Endodermal cell (in vitro differentiated cells): Measurements from ENCODE around the gene PDE4D. TPM values are rescaled to one million over a fixed set of nuclear protein-coding genes. Genes with fewer than 3 reads are reported as not detected.

Source experiments
- DNase-seq: peaks from one replicate; pipeline ENCODE4 v3.0.0-alpha.2; 2017
- H3K27ac ChIP-seq: 2 replicates; pipeline ENCODE4 v1.5.1; 2013; ENCODE audit warnings: mild to moderate bottlenecking, low read depth, low read length, moderate library complexity
- H3K27me3 ChIP-seq: 2 replicates; pipeline ENCODE4 v1.6.1; 2013; ENCODE audit warnings: mild to moderate bottlenecking, low read length, moderate library complexity; ENCODE audit not compliant: insufficient read depth, control insufficient read depth, poor library complexity, severe bottlenecking
- H3K36me3 ChIP-seq: 2 replicates; pipeline ENCODE4 v1.7.0; 2013; ENCODE audit warnings: mild to moderate bottlenecking, low read length, moderate library complexity; ENCODE audit not compliant: control insufficient read depth, insufficient read depth
- H3K4me1 ChIP-seq: one replicate; pipeline ENCODE4 v1.7.0; 2013; ENCODE audit warnings: low read length; ENCODE audit not compliant: control insufficient read depth, insufficient read depth
- H3K4me3 ChIP-seq: 2 replicates; pipeline ENCODE4 v1.5.1; 2013; ENCODE audit warnings: mild to moderate bottlenecking, low read length, moderate library complexity
- H3K9ac ChIP-seq: 2 replicates; pipeline ENCODE4 v1.6.1; 2013; ENCODE audit warnings: mild to moderate bottlenecking, low read length, moderate library complexity; ENCODE audit not compliant: poor library complexity, severe bottlenecking; ENCODE audit errors: extremely low read depth
- H3K9me3 ChIP-seq: 2 replicates; pipeline ENCODE4 v1.6.1; 2013; ENCODE audit warnings: mild to moderate bottlenecking, low read length, moderate library complexity; ENCODE audit not compliant: control insufficient read depth
- H3K27ac Mint-ChIP-seq: 2 replicates; pipeline ENCODE4 v1.8.0; 2020; ENCODE audit warnings: mixed read lengths
- H3K27me3 Mint-ChIP-seq: 2 replicates; pipeline ENCODE4 v1.8.0; 2021; ENCODE audit warnings: mild to moderate bottlenecking, mixed read lengths; ENCODE audit not compliant: insufficient read depth
- H3K36me3 Mint-ChIP-seq: 2 replicates; pipeline ENCODE4 v1.8.0; 2020; ENCODE audit warnings: low read depth, mixed read lengths
- H3K4me1 Mint-ChIP-seq: 2 replicates; pipeline ENCODE4 v1.8.0; 2020; ENCODE audit warnings: mixed read lengths
- H3K4me3 Mint-ChIP-seq: 2 replicates; pipeline ENCODE4 v1.8.0; 2020; ENCODE audit warnings: mild to moderate bottlenecking, moderate library complexity, mixed read lengths
- H3K9me3 Mint-ChIP-seq: 2 replicates; pipeline ENCODE4 v1.8.0; 2020; ENCODE audit warnings: mild to moderate bottlenecking, mixed read lengths
- CTCF ChIP-seq: fragments of 200-600 bp; sonication (generic); conservative IDR thresholded peaks from 2 replicates; pipeline ENCODE4 v1.5.0; 2021; ENCODE audit warnings: antibody characterized with exemption, mild to moderate bottlenecking
- WGBS, 2 experiments: methylation state at CpG; one replicate each; pipeline versions ENCODE4 v1.1.5 to v1.1.7; 2013; ENCODE audit warnings: missing lambda C conversion rate in 2 of 2, mixed read lengths in 1 of 2; ENCODE audit not compliant: insufficient coverage in 1 of 2, insufficient read length in 1 of 2; 5-methylcytosine and 5-hydroxymethylcytosine counted together
- total RNA-seq, 2 donors: library from RNA; stranded (reverse); fragmentation: NEBNext Ultra II Directional in 1 of 2; extraction: Animal tissue kit (Norgen Biotek cat#: 25700) in 1 of 2; gene quantifications; 2 replicates in 1 of 2; 3 replicates in 1 of 2; pipeline ENCODE4 v1.2.1, GENCODE V29; 2021

PDE4D gene
- total RNA-seq, 2 donors from 2014 or later: 9.2 to 11.4 TPM

- Histone ChIP-seq H3K36me3 (no peaks in the 10 kb centered on the region), H3K9me3 (no peaks in the 10 kb centered on the region), H3K27me3 (no peaks in the 10 kb centered on the region), H3K4me1 (no peaks in the 10 kb centered on the region), H3K4me3 (no peak overlapping the region), H3K9ac (no peak overlapping the region), H3K27ac (no peak overlapping the region)
- Mint-ChIP-seq H3K36me3 (no peaks in the 10 kb centered on the region), H3K9me3 (no peaks in the 10 kb centered on the region), H3K27ac (no peak overlapping the region), H3K4me3 (no peak overlapping the region), H3K4me1 (no peaks in the 10 kb centered on the region), H3K27me3 (no peaks in the 10 kb centered on the region)
- 100% methylated on average over 1 of the region's 1 CpG; no CpG with 5 or more reads in 1 of the 2 experiments for WGBS, 2 experiments
- DNase-seq: no peak
- no peak for TF ChIP-seq CTCF
These were observed 680.9 kb downstream of the PDE4D start for GRCh38 chr5:59212596-59212995.

DNA sequence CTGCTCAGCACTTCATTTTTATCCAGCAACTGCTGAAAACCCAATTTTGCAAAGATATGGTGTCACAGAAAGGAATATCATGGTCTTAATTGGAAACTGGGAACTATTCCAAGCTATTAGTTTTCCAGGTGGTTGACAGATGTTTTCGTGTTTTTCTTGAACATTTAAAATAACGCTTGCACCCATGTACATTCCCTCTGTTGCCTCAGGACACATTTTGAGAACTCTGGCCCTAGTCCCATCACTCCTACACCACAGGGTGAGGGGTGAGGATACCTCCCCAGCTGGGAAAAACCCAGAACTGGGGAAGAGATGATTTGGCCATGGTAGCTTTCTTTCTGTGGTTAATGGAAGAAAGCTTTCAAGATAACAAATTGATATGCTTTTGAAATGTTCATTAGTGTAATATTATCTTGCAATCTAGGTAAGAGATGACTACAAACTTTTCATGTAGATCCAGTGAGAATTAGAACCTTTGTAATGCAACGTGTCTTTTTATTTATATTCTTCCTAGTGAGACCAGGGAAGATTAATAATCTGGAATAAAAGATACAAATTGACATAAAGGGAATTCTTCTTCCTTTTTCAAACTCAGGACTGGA lies 683.7 kb downstream of the PDE4D start:
- H3K27ac Mint-ChIP-seq: no peak overlapping the region
- no peaks in the 10 kb centered on the region for H3K9me3 Mint-ChIP-seq

GRCh38 chr5:59208474-59208873 lies 685.1 kb downstream of the PDE4D start:
- H3K27ac ChIP-seq: no peak overlapping the region
- H3K27me3 Mint-ChIP-seq: no peaks in the 10 kb centered on the region
- no peaks in the 10 kb centered on the region for H3K9me3 Mint-ChIP-seq

More for the DNA sequence above, 683.7 kb downstream of the PDE4D start:
- TF ChIP-seq CTCF: no peak
- DNase-seq: no peak
- WGBS, 2 experiments: 93 to 100% methylated on average over 1 to 3 of the region's 3 CpGs
- no peak overlapping the region for H3K9ac ChIP-seq
- no peaks in the 10 kb centered on the region for H3K36me3 ChIP-seq
- no peaks in the 10 kb centered on the region for H3K4me1 ChIP-seq
- no peaks in the 10 kb centered on the region for H3K9me3 ChIP-seq
- H3K4me3 Mint-ChIP-seq: no peak overlapping the region
- H3K27ac ChIP-seq: no peak overlapping the region
- no peaks in the 10 kb centered on the region for H3K36me3 Mint-ChIP-seq
- no peaks in the 10 kb centered on the region for H3K4me1 Mint-ChIP-seq
- no peaks in the 10 kb centered on the region for H3K27me3 ChIP-seq
- no peaks in the 10 kb centered on the region for H3K27me3 Mint-ChIP-seq
- no peak overlapping the region for H3K4me3 ChIP-seq

More at GRCh38 chr5:59208474-59208873, 685.1 kb downstream of the PDE4D start:
- Histone ChIP-seq H3K9me3 (no peaks in the 10 kb centered on the region), H3K4me3 (no peak overlapping the region), H3K9ac (no peak overlapping the region), H3K4me1 (no peaks in the 10 kb centered on the region), H3K27me3 (no peaks in the 10 kb centered on the region), H3K36me3 (no peaks in the 10 kb centered on the region)
- H3K36me3 Mint-ChIP-seq: no peaks in the 10 kb centered on the region
- no peak for DNase-seq
- no peak overlapping the region for H3K27ac Mint-ChIP-seq
- no peaks in the 10 kb centered on the region for H3K4me1 Mint-ChIP-seq
- H3K4me3 Mint-ChIP-seq: no peak overlapping the region
- no peak for TF ChIP-seq CTCF
